ENCODE results near the gene MON2. TPM values are rescaled to one million over a fixed set of nuclear protein-coding genes. Genes with fewer than 3 reads are reported as not detected.
A peak's percentile ranks its signal among the peaks of the same experiment; 100 is the strongest.

The MON2 gene
- total and polyA plus RNA-seq, 2 of the 13 experiments (the other 11 are each of a cell fraction or from before 2014, with no cell fraction given) = 10.5 to 24.8 TPM

GRCh38 chr12:62602255-62603060, 135.8 kb downstream of the MON2 start:
- ATAC-seq (peak; percentile 76), FAIRE-seq (no peak), DNase-seq (ENCODE audit: low spot score) (peak; percentile 80)
- intact Hi-C loops (cut with micrococcal nuclease; ENCODE audit: unreplicated experiment) = no loop called here
- Histone ChIP-seq H3K79me2 (ENCODE audit: insufficient read depth, low read length) (peaks cover 28% of the 10 kb centered on the region), H3K4me1 (ENCODE audit: insufficient read depth, low read length) (peaks cover 31% of the 10 kb centered on the region), H4K20me1 (ENCODE audit: insufficient read depth, low read length) (no peaks in the 10 kb centered on the region), H3K4me3 (replicated peaks in 1 of 3; ENCODE audit: insufficient read depth in 1 of 3, low read depth in 2 of 3, low read length in 3 of 3) (peak overlapping the region; percentile 63 to 88 (median 76)), H3K9me3 (ENCODE audit: low read length) (no peaks in the 10 kb centered on the region), H3K27ac (ENCODE audit: extremely low read length, insufficient read depth, low read length) (peak overlapping the region; percentile 99), H3K4me2 (ENCODE audit: low read depth, low read length) (peak overlapping the region; percentile 77), H3K9ac (ENCODE audit: insufficient read depth, low read depth, low read length) (peak overlapping the region; percentile 98), H2AFZ (ENCODE audit: low read length) (peak overlapping the region; percentile 48), H3K27me3 (ENCODE audit: control insufficient read depth in 1 of 2, insufficient read depth in 2 of 2, low read length in 2 of 2) (no peaks in the 10 kb centered on the region; a peak in 1 of 5 replicates), H3K36me3 (replicated peaks in 1 of 2; ENCODE audit: control insufficient read depth in 1 of 2, insufficient read depth in 2 of 2, low read length in 2 of 2) (no peaks in the 10 kb centered on the region)
- POLR2A ChIA-PET = interaction anchor here (0.6 to 2.8 kb wide), 15 partner anchors 9 to 290 kb away, joined by 3 to 16 read pairs (median 3); no protein-coding TSS in a partner anchor
- CTCF ChIA-PET (ENCODE audit: low intra/inter-chr PET ratio, low total read pairs) = interaction anchor here (0.8 kb wide), 1 partner anchor 191 kb away, joined by 4 read pairs; no protein-coding TSS in a partner anchor
- in situ Hi-C loops (cut with HindIII; ENCODE audit: extremely low pct_ligation_motif_present, low pct_unique_long_range_greater_than_20kb) = no loop called here
- BruUV-seq (replicated peaks) = no TSS peak
- 2% methylated on average over 19 of the region's 66 CpGs for WGBS (ENCODE audit: low lambda C conversion rate)
- TF ChIP-seq, protein P1, sequence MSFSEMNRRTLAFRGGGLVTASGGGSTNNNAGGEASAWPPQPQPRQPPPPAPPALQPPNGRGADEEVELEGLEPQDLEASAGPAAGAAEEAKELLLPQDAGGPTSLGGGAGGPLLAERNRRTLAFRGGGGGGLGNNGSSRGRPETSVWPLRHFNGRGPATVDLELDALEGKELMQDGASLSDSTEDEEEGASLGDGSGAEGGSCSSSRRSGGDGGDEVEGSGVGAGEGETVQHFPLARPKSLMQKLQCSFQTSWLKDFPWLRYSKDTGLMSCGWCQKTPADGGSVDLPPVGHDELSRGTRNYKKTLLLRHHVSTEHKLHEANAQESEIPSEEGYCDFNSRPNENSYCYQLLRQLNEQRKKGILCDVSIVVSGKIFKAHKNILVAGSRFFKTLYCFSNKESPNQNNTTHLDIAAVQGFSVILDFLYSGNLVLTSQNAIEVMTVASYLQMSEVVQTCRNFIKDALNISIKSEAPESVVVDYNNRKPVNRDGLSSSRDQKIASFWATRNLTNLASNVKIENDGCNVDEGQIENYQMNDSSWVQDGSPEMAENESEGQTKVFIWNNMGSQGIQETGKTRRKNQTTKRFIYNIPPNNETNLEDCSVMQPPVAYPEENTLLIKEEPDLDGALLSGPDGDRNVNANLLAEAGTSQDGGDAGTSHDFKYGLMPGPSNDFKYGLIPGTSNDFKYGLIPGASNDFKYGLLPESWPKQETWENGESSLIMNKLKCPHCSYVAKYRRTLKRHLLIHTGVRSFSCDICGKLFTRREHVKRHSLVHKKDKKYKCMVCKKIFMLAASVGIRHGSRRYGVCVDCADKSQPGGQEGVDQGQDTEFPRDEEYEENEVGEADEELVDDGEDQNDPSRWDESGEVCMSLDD (CRISPR knock-in tag; IDR thresholded peaks at IDR 0.05; ENCODE audit: borderline replicate concordance) = peak; percentile 91
- TF ChIP-seq AFF4 (CRISPR knock-in tag; IDR thresholded peaks at IDR 0.05) (no peak; the same call in none of the 2 replicates), TEAD3 (CRISPR knock-in tag; optimal IDR thresholded peaks at IDR 0.05; ENCODE audit: borderline replicate concordance) (peak; percentile 78), ZNF12 (CRISPR knock-in tag; IDR thresholded peaks at IDR 0.05) (peak; percentile 51), CBX2 (IDR thresholded peaks at IDR 0.05; ENCODE audit: low read depth, low read length) (no peak), CBX2 (CRISPR knock-in tag; IDR thresholded peaks at IDR 0.05; ENCODE audit: low read depth) (no peak), ZSCAN22 (CRISPR knock-in tag; IDR thresholded peaks at IDR 0.05) (no peak), ZNF343 (CRISPR knock-in tag; IDR thresholded peaks at IDR 0.05) (no peak), NFRKB (IDR thresholded peaks at IDR 0.05) (peak; percentile 85), SRF (IDR thresholded peaks at IDR 0.05; ENCODE audit: low read depth, low read length) (no peak), ZNF331 (CRISPR knock-in tag; IDR thresholded peaks at IDR 0.05) (no peak; the same call in 1 of the 2 replicates)
- TF ChIP-seq, protein P2, sequence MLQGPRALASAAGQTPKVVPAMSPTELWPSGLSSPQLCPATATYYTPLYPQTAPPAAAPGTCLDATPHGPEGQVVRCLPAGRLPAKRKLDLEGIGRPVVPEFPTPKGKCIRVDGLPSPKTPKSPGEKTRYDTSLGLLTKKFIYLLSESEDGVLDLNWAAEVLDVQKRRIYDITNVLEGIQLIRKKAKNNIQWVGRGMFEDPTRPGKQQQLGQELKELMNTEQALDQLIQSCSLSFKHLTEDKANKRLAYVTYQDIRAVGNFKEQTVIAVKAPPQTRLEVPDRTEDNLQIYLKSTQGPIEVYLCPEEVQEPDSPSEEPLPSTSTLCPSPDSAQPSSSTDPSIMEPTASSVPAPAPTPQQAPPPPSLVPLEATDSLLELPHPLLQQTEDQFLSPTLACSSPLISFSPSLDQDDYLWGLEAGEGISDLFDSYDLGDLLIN (CRISPR knock-in tag; IDR thresholded peaks at IDR 0.05; ENCODE audit: borderline replicate concordance) = peak; percentile 72; the same call in 1 of the 2 replicates
- TF ChIP-seq, protein P3, sequence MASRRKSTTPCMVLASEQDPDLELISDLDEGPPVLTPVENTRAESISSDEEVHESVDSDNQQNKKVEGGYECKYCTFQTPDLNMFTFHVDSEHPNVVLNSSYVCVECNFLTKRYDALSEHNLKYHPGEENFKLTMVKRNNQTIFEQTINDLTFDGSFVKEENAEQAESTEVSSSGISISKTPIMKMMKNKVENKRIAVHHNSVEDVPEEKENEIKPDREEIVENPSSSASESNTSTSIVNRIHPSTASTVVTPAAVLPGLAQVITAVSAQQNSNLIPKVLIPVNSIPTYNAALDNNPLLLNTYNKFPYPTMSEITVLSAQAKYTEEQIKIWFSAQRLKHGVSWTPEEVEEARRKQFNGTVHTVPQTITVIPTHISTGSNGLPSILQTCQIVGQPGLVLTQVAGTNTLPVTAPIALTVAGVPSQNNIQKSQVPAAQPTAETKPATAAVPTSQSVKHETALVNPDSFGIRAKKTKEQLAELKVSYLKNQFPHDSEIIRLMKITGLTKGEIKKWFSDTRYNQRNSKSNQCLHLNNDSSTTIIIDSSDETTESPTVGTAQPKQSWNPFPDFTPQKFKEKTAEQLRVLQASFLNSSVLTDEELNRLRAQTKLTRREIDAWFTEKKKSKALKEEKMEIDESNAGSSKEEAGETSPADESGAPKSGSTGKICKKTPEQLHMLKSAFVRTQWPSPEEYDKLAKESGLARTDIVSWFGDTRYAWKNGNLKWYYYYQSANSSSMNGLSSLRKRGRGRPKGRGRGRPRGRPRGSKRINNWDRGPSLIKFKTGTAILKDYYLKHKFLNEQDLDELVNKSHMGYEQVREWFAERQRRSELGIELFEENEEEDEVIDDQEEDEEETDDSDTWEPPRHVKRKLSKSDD (CRISPR knock-in tag; IDR thresholded peaks at IDR 0.05; ENCODE audit: low read depth) = peak; percentile 99
